ENCODE data around the gene LTBP1. TPM values are rescaled to one million over a fixed set of nuclear protein-coding genes. Genes with fewer than 3 reads are reported as not detected.

Gene LTBP1
- total and polyA plus RNA-seq, 12 donors = 6.2 to 47.2 (median 15.5) TPM

GRCh38 chr2:33008716-33009115 lies 62.0 kb downstream of the LTBP1 start:
- Histone ChIP-seq H3K9me3 (replicated peaks in 1 of 3) (no peaks in the 10 kb centered on the region), H3K27me3 (no peaks in the 10 kb centered on the region), H3K27ac (no peak overlapping the region), H3K36me3 (replicated peaks in 1 of 2) (no peaks in the 10 kb centered on the region), H3K4me3 (no peak overlapping the region), H3K4me1 (replicated peaks in 1 of 2) (no peaks in the 10 kb centered on the region)
- no peak for DNase-seq
- TF ChIP-seq POLR2A (IDR thresholded peaks at IDR 0.05) (no peak), CTCF (IDR thresholded peaks at IDR 0.05) (no peak)
- 95 to 100% (median 99%) methylated on average over 1 of the region's 1 CpG for WGBS, 4 donors
- intact Hi-C loops (cut with DNase I) = no loop called here

DNA sequence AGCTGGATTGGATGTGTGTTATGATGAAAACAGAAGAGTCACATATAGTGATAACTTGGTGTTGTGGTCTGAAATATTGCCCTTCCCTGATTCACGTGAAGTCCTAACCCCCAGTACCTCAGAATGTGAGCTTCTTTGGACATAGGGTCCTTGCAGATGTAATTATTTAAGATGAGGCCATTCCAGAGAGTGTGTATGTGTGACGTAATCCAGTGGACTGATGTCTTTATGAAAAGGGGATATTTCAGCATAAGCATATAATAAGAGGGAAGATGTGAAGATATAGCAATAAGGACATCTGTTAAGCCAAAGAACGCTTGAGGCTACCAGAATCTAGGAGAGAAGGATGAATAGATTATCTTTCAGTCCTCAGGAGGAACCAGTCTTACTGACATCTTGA lies 62.5 kb downstream of the LTBP1 start:
- no peaks in the 10 kb centered on the region for H3K9me3 ChIP-seq (replicated peaks in 1 of 3)
- 92 to 98% (median 95%) methylated on average over 3 of the region's 3 CpGs for WGBS, 4 donors
- H3K4me1 ChIP-seq (replicated peaks in 1 of 2) = no peaks in the 10 kb centered on the region
- no peak for DNase-seq
- no peak overlapping the region for H3K27ac ChIP-seq
- no peak overlapping the region for H3K4me3 ChIP-seq
- TF ChIP-seq CTCF (IDR thresholded peaks at IDR 0.05) (no peak), POLR2A (IDR thresholded peaks at IDR 0.05) (no peak)
- no peaks in the 10 kb centered on the region for H3K36me3 ChIP-seq (replicated peaks in 1 of 2)
- H3K27me3 ChIP-seq = no peaks in the 10 kb centered on the region
- intact Hi-C loops (cut with DNase I) = no loop called here

GRCh38 chr2:33011373-33011772 lies 64.6 kb downstream of the LTBP1 start:
- H3K4me3 ChIP-seq = no peak overlapping the region
- no peak for TF ChIP-seq POLR2A (IDR thresholded peaks at IDR 0.05)
- no peak for TF ChIP-seq CTCF (IDR thresholded peaks at IDR 0.05)
- no peaks in the 10 kb centered on the region for H3K4me1 ChIP-seq (replicated peaks in 1 of 2)
- intact Hi-C loops (cut with DNase I) = loop anchor here in 1 of 2 donors (10.0 kb wide), 1 partner anchor 67 kb away; the partner anchor contains the start of gene LTBP1
- H3K27ac ChIP-seq = no peak overlapping the region
- no peaks in the 10 kb centered on the region for H3K27me3 ChIP-seq
- WGBS, 4 donors = 37 to 59% (median 46%) methylated on average over 2 of the region's 2 CpGs
- H3K9me3 ChIP-seq (replicated peaks in 1 of 3) = no peaks in the 10 kb centered on the region
- peak in 3 of 7 donors; percentile 20 to 42 (median 26) for DNase-seq
- H3K36me3 ChIP-seq (replicated peaks in 1 of 2) = no peaks in the 10 kb centered on the region

DNA sequence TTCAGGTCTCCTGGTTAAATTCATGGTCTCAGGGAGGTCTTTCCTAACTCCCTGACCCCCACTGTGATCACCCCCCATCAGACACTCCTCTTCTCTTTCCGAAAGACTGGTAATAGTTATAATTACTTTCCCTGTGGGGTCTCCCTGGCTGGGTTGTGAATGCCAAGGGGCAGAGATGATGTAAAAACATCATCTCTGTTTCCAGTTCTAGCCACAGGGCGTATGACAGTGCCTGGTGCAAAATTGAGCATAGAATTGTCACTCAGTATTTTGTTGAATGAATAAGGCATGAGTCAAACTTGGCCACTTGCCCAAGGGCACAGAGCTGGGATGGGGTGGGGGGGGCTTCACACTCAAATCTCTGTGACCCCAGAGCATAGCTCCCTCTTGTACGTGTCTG lies 65.2 kb downstream of the LTBP1 start:
- intact Hi-C loops (cut with DNase I) = loop anchor here in 1 of 2 donors (10.0 kb wide), 1 partner anchor 67 kb away; the partner anchor contains the start of gene LTBP1

More for the DNA sequence above, 65.2 kb downstream of the LTBP1 start:
- no peaks in the 10 kb centered on the region for H3K9me3 ChIP-seq (replicated peaks in 1 of 3)
- H3K4me1 ChIP-seq (replicated peaks in 1 of 2) = no peaks in the 10 kb centered on the region
- 83 to 93% (median 85%) methylated on average over 3 of the region's 3 CpGs for WGBS, 4 donors
- H3K27ac ChIP-seq = no peak overlapping the region
- H3K27me3 ChIP-seq = no peaks in the 10 kb centered on the region
- DNase-seq = peak in 1 of 7 donors; percentile 4
- H3K4me3 ChIP-seq = no peak overlapping the region
- no peaks in the 10 kb centered on the region for H3K36me3 ChIP-seq (replicated peaks in 1 of 2)
- no peak for TF ChIP-seq POLR2A (IDR thresholded peaks at IDR 0.05)
- no peak for TF ChIP-seq CTCF (IDR thresholded peaks at IDR 0.05)

Data from adrenal gland (tissue), 12 donors.